HL-60 (cell line): ENCODE data around the gene SLC25A25.

Experiments used
- DNase-seq, 2 experiments: peaks; one replicate each; pipeline ENCODE4 v3.0.0-alpha.2; 2010 to 2020; ENCODE audit warnings: low read depth in 1 of 2, low spot score in 1 of 2
- H3K27ac ChIP-seq: fragments of 250-450 bp; sonication (Bioruptor Pico); replicated peaks from 2 replicates; pipeline ENCODE4 v1.5.1; 2020; ENCODE audit warnings: mild to moderate bottlenecking, moderate library complexity
- H3K27me3 ChIP-seq: fragments of 250-450 bp; sonication (Bioruptor Pico); 2 replicates; pipeline ENCODE4 v1.5.1; 2021; ENCODE audit warnings: mild to moderate bottlenecking, moderate library complexity; ENCODE audit not compliant: insufficient read depth, poor library complexity, severe bottlenecking
- H3K4me3 ChIP-seq: replicated peaks from 2 replicates; pipeline ENCODE4 v1.5.1; 2011; ENCODE audit warnings: mild to moderate bottlenecking, control low read depth, low read length; ENCODE audit not compliant: insufficient read depth
- GABPA ChIP-seq: IDR thresholded peaks from 2 replicates; pipeline ENCODE4 v1.6.1; 2012; ENCODE audit warnings: low read depth
- POLR2AphosphoS5 ChIP-seq: IDR thresholded peaks from 2 replicates; pipeline ENCODE4 v1.6.1; 2012; ENCODE audit warnings: low read depth
- REST ChIP-seq: IDR thresholded peaks from 2 replicates; pipeline ENCODE4 v1.6.1; 2012; ENCODE audit warnings: low read depth; ENCODE audit not compliant: insufficient replicate concordance
- SPI1 ChIP-seq: IDR thresholded peaks from 2 replicates; pipeline ENCODE4 v1.6.1; 2012; ENCODE audit warnings: low read depth, mild to moderate bottlenecking, borderline replicate concordance
- TF ChIP-seq, protein P1 (sequence below): IDR thresholded peaks from one replicate; pipeline ENCODE4 v1.5.1; 2011; ENCODE audit warnings: low read length, control low read depth, inconsistent platforms; ENCODE audit not compliant: insufficient read depth

Gene SLC25A25

GRCh38 chr9:128101690-128102089 lies 33.7 kb downstream of the SLC25A25 start:
- no peak overlapping the region for H3K27ac ChIP-seq
- TF ChIP-seq GABPA (no peak), POLR2AphosphoS5 (no peak), SPI1 (no peak), REST (no peak)
- TF ChIP-seq, protein P1, sequence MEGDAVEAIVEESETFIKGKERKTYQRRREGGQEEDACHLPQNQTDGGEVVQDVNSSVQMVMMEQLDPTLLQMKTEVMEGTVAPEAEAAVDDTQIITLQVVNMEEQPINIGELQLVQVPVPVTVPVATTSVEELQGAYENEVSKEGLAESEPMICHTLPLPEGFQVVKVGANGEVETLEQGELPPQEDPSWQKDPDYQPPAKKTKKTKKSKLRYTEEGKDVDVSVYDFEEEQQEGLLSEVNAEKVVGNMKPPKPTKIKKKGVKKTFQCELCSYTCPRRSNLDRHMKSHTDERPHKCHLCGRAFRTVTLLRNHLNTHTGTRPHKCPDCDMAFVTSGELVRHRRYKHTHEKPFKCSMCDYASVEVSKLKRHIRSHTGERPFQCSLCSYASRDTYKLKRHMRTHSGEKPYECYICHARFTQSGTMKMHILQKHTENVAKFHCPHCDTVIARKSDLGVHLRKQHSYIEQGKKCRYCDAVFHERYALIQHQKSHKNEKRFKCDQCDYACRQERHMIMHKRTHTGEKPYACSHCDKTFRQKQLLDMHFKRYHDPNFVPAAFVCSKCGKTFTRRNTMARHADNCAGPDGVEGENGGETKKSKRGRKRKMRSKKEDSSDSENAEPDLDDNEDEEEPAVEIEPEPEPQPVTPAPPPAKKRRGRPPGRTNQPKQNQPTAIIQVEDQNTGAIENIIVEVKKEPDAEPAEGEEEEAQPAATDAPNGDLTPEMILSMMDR = no peak
- H3K4me3 ChIP-seq = no peak overlapping the region
- no peaks in the 10 kb centered on the region for H3K27me3 ChIP-seq
- DNase-seq = no peak

GRCh38 chr9:128102196-128102595 lies 34.2 kb downstream of the SLC25A25 start:
- DNase-seq = no peak
- Histone ChIP-seq H3K27me3 (no peaks in the 10 kb centered on the region), H3K4me3 (no peak overlapping the region), H3K27ac (no peak overlapping the region)
- TF ChIP-seq, protein P1 = no peak
- TF ChIP-seq GABPA = no peak
- no peak for TF ChIP-seq SPI1
- TF ChIP-seq REST = no peak
- no peak for TF ChIP-seq POLR2AphosphoS5

GRCh38 chr9:128102861-128103588 lies 35.0 kb downstream of the SLC25A25 start:
- Histone ChIP-seq H3K27ac (no peak overlapping the region), H3K4me3 (no peak overlapping the region), H3K27me3 (no peaks in the 10 kb centered on the region)
- DNase-seq = no peak
- no peak for TF ChIP-seq POLR2AphosphoS5
- TF ChIP-seq, protein P1 = no peak
- no peak for TF ChIP-seq GABPA

GRCh38 chr9:128103589-128103962 lies 35.5 kb downstream of the SLC25A25 start:
- TF ChIP-seq SPI1 (no peak), GABPA (no peak), POLR2AphosphoS5 (no peak), REST (no peak)
- TF ChIP-seq, protein P1 = no peak
- Histone ChIP-seq H3K27ac (no peak overlapping the region), H3K4me3 (no peak overlapping the region), H3K27me3 (no peaks in the 10 kb centered on the region)
- no peak for DNase-seq
